ENCODE data around the gene SPATA16.
"Not testable (repeated sequence)": the region's sequence is repeated elsewhere in the genome, so short reads cannot be mapped to it uniquely, and the experiment has no call there.

The SPATA16 gene

GRCh38 chr3:172885704-172886103 lies 255.3 kb downstream of the SPATA16 start:
- no peaks in the 10 kb centered on the region for H3K36me3 ChIP-seq (replicated peaks)

DNA sequence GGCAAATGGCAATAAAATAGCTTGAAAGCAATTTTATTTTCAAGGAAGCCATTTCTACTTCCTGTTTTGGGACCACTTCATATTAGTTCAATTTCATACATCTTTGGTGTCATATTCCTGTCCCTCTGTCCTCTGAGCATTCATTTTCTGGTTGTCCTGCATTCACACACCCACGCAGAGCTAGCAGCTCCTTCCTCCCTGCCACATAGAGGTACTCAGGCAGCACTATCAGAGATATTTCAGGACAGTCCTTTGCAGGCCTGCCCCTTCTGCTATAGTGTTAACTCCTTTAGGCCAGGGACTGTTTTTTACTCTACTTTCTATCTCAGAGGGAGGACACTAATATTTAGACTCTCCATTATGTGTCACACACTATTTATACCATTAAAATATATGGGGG lies 258.5 kb downstream of the SPATA16 start:
- H3K4me3 ChIP-seq (ENCODE audit: low read depth, low read length) = no peak overlapping the region
- H3K36me3 ChIP-seq (replicated peaks) = no peaks in the 10 kb centered on the region
- H3K27ac ChIP-seq = no peak overlapping the region
- H3K27me3 ChIP-seq (replicated peaks) = no peaks in the 10 kb centered on the region
- DNase-seq = no peak
- TF ChIP-seq, protein P1, sequence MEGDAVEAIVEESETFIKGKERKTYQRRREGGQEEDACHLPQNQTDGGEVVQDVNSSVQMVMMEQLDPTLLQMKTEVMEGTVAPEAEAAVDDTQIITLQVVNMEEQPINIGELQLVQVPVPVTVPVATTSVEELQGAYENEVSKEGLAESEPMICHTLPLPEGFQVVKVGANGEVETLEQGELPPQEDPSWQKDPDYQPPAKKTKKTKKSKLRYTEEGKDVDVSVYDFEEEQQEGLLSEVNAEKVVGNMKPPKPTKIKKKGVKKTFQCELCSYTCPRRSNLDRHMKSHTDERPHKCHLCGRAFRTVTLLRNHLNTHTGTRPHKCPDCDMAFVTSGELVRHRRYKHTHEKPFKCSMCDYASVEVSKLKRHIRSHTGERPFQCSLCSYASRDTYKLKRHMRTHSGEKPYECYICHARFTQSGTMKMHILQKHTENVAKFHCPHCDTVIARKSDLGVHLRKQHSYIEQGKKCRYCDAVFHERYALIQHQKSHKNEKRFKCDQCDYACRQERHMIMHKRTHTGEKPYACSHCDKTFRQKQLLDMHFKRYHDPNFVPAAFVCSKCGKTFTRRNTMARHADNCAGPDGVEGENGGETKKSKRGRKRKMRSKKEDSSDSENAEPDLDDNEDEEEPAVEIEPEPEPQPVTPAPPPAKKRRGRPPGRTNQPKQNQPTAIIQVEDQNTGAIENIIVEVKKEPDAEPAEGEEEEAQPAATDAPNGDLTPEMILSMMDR (IDR thresholded peaks at IDR 0.05; ENCODE audit: low read depth, low read length, missing control alignments) = no peak
- in situ Hi-C loops (cut with HindIII; ENCODE audit: low pct_ligation_motif_present, low sequenced_read_pairs) = no loop called here

More at GRCh38 chr3:172885704-172886103, 255.3 kb downstream of the SPATA16 start:
- Histone ChIP-seq H3K27ac (no peak overlapping the region), H3K4me3 (ENCODE audit: low read depth, low read length) (no peak overlapping the region), H3K27me3 (replicated peaks) (no peaks in the 10 kb centered on the region)
- no peak for DNase-seq
- in situ Hi-C loops (cut with HindIII; ENCODE audit: low pct_ligation_motif_present, low sequenced_read_pairs) = no loop called here
- TF ChIP-seq, protein P1 (IDR thresholded peaks at IDR 0.05; ENCODE audit: low read depth, low read length, missing control alignments) = no peak

DNA sequence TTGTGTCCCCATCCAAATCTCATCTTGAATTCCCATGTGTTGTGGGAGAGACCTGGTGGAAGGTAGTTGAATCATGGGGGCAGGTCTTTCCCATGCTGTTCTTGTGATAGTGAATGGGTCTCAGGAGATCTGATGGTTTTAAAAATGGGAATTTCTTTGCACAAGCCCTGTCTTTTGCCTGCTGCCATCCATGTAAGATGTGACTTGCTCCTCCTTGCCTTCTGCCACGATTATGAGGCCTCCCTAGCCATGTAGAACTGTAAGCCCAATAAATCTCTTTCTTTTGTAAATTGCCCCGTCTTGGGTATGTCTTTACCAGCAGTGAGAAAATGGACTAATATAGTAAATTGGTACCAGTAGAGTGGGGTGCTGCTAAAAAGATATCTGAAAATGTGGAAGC lies 261.7 kb downstream of the SPATA16 start:
- H3K4me3 ChIP-seq (ENCODE audit: low read depth, low read length); H3K36me3 ChIP-seq (replicated peaks); H3K27me3 ChIP-seq (replicated peaks); H3K27ac ChIP-seq; DNase-seq; in situ Hi-C loops (cut with HindIII; ENCODE audit: low pct_ligation_motif_present, low sequenced_read_pairs): not testable (repeated sequence)

GRCh38 chr3:172877011-172877410 lies 264.0 kb downstream of the SPATA16 start:
- Histone ChIP-seq H3K27ac (no peak overlapping the region), H3K4me3 (ENCODE audit: low read depth, low read length) (no peak overlapping the region), H3K27me3 (replicated peaks) (no peaks in the 10 kb centered on the region), H3K36me3 (replicated peaks) (no peaks in the 10 kb centered on the region)
- in situ Hi-C loops (cut with HindIII; ENCODE audit: low pct_ligation_motif_present, low sequenced_read_pairs) = no loop called here
- DNase-seq = no peak
- TF ChIP-seq, protein P1 (IDR thresholded peaks at IDR 0.05; ENCODE audit: low read depth, low read length, missing control alignments) = no peak

GRCh38 chr3:172876297-172876696 lies 264.7 kb downstream of the SPATA16 start:
- Histone ChIP-seq H3K36me3 (replicated peaks) (no peaks in the 10 kb centered on the region), H3K27ac (no peak overlapping the region), H3K27me3 (replicated peaks) (no peaks in the 10 kb centered on the region), H3K4me3 (ENCODE audit: low read depth, low read length) (no peak overlapping the region)
- DNase-seq = no peak
- TF ChIP-seq, protein P1 (IDR thresholded peaks at IDR 0.05; ENCODE audit: low read depth, low read length, missing control alignments) = no peak
- in situ Hi-C loops (cut with HindIII; ENCODE audit: low pct_ligation_motif_present, low sequenced_read_pairs) = no loop called here

- TF ChIP-seq, protein P1 (IDR thresholded peaks at IDR 0.05; ENCODE audit: low read depth, low read length, missing control alignments) = no peak
- no peak overlapping the region for H3K27ac ChIP-seq
- H3K4me3 ChIP-seq (ENCODE audit: low read depth, low read length) = no peak overlapping the region
- no peak for DNase-seq
- no peaks in the 10 kb centered on the region for H3K36me3 ChIP-seq (replicated peaks)
- in situ Hi-C loops (cut with HindIII; ENCODE audit: low pct_ligation_motif_present, low sequenced_read_pairs) = no loop called here
- no peaks in the 10 kb centered on the region for H3K27me3 ChIP-seq (replicated peaks)
These were observed 266.0 kb downstream of the SPATA16 start for GRCh38 chr3:172875039-172875438.

Data from brain microvascular endothelial cell (primary cell).